ENCODE data around the gene BPIFB2.
"Not testable (repeated sequence)": the region's sequence is repeated elsewhere in the genome, so short reads cannot be mapped to it uniquely, and the experiment has no call there.

DNA sequence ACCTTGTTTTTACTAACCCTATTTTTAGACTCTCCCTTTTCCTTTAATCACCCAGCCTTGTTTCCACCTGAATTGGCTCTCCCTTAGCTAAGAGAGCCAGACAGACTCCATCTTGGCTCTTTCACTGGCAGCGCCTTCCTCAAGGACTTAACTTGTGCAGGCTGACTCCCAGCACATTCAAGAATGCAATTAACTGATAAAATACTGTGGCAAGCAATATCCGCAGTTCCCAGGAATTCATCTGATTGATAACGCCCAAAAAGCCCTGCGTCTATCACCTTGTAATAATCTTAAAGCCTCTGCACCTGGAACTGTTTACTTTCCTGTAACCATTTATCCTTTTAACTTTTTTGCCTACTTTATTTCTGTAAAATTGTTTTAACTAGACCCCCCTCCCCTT is 32.4 kb upstream of the BPIFB2 start:
- TF ChIP-seq, protein P1, sequence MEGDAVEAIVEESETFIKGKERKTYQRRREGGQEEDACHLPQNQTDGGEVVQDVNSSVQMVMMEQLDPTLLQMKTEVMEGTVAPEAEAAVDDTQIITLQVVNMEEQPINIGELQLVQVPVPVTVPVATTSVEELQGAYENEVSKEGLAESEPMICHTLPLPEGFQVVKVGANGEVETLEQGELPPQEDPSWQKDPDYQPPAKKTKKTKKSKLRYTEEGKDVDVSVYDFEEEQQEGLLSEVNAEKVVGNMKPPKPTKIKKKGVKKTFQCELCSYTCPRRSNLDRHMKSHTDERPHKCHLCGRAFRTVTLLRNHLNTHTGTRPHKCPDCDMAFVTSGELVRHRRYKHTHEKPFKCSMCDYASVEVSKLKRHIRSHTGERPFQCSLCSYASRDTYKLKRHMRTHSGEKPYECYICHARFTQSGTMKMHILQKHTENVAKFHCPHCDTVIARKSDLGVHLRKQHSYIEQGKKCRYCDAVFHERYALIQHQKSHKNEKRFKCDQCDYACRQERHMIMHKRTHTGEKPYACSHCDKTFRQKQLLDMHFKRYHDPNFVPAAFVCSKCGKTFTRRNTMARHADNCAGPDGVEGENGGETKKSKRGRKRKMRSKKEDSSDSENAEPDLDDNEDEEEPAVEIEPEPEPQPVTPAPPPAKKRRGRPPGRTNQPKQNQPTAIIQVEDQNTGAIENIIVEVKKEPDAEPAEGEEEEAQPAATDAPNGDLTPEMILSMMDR (IDR thresholded peaks at IDR 0.05), result not testable (repeated sequence)
- not testable (repeated sequence) for TF ChIP-seq POLR2A, EP300 (IDR thresholded peaks at IDR 0.05)
